HG03060 (cell line): ENCODE measurements around the gene TNNC1.

ENCODE experiments used
- ATAC-seq: cut with Tn5 transposase; IDR thresholded peaks from one replicate; pipeline ENCODE4 v1.9.1; 2021; ENCODE audit warnings: low read depth, moderate number of reproducible peaks; ENCODE audit not compliant: unreplicated experiment

TNNC1 gene

DNA sequence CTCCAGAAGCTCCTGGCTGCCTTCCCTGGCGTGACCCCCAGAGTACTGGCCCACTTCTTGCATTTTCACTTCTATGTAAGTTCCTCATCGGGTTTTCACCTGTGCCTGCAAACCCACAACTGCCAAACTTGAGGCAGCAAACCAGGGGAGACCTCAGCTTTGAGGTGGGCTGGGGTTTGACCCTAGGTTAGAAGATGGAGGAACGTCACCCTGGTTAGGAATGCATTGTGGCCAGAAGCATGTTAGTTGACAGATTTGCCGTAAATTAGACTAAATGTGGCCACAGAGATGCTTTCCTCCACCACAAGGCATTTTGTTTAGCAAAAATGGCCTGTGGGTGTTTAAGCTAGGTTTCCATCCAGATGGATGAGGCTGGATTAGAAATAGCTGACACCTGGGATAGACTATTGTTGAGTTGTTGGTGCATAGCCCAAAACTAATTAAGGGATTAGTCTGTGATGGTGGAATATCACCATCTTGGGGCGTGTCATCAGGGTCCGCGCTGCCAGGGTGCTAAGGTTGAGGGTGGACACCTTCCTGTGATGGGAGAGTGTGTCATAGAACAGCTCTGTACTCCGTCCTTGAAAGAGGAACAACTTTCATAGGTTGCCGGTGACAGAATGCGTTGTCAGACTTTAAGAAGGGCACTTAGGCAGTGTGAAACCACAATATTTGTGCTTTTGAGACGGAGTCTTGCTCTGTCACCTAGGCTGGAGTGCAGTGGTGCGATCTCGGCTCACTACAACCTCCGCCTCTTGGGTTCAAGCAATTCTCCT, 5.1 kb upstream of the TNNC1 start:
- ATAC-seq, result no peak

DNA sequence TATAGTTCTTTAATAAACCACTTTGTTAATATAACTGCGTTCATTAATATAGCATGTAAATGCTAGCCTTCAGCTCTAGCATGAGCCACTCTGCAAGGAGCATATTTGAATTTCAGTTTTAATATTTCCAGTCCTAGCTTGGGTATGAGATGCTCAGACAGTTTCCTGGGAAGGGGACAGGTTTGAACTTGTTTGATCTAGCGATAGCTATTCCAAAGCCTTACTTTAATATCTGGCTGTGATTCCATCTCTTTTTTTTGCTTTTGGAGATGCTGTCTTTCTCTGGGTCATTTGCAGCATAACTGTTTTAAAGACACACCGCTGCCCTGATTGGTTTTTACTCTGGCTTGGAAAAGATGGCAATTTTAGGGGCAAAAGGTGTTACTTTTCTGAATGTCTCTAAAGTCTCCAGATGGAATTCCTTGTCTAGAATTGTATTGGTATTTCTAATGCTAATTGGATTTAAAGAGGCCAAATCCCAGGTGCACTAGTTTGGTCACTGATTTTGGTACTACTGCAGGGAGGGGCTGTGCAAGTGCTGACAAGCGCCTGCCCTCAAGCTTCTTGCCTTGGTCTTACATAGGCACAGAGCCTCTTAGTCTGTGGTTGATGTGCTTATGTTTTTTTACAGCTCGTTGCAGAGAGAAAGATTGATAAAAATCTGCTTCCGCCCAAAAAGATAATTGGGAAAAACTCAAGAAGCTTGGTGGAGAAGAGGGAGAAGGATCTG, 4.4 kb upstream of the TNNC1 start:
- ATAC-seq, result no peak

DNA sequence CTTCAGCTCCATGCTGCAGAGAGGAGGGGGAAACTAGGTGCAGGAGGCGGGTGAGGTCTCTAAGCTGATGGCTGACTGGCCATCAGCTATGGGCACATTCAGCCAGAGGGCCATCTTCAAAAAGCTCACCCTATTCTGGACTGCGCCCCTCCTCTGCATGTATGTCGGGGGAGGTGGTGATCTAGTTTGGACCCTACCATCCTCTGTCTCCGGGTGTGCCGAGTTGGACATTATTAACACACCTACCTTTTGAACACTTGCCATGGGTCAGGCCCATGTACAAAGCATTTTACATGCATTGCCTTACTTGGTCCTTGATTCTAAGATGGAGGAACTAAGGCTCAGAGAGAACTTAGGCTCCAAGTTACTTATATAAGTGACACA, 3.0 kb upstream of the TNNC1 start:
- no peak for ATAC-seq

DNA sequence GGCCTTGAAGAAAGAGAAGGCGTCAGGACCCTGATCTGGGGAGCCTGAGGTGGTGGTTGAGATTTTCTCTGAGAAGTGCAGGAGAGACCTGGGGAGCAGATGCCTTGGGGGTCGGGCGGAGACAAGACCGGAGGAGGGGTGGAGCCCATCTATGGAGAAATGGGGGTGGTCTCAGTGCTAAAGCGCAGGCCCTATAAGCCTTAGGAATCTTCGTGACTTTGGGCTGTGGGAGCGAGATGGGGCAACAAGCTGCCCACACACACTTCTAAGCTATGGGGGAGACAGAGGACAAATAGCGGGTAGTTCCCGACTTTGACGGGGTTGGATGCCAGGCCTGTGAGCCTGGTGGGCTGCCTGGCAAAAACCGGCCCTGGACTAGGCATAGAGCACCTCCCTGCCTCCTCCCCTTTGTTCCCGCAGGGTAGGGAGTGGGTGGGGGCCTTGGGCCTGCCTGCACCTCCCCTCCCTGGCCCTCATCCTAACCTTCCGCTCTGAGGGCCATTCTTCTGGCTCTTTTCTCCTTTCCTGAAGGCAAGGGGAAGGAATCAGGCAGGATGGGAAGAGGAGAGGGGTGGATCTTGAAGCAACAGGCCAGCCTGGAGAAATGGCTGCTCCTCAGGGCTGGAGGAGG, 2.4 kb upstream of the TNNC1 start:
- ATAC-seq, result no peak

DNA sequence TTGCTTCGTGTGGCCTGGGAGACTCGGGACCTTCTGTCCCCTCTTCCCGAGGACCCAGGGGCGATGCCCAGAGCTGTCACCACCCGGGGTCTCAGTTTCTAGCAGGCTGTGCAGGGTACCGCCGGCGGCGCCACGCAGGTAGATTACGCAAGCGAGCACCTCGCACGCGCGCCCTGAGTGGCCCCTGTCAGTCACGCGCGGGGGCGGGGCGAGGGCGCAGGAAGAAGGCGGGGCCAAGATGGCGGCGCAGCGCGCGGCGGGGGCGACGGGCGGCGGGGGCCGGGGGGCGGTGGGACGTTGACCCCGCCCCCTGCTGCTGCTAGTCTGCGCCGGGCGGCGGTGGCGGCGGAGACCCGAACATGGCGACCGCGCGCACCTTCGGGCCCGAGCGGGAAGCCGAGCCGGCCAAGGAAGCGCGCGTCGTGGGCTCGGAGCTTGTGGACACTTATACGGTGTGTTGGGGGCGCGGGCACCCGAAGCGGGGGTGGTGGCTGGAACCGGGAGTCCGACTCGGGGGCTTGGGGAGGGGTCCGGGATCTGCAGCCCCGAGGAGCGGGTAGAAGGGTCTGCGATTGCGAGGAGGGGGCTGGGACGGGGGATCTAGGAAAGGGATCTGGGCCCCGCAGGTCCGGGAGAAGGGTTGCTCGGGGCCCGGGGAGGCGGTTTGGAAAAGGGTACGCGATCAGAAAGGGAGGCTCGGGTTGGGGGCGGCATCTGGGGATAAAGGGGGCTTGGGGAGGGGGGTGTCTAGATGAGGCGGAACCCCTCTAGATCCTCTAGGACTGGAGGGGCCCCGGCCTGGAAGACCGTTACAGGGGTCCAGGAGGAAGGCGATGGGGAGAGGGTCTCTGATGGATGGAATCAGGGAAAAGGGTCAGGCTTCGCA, 1.7 kb upstream of the TNNC1 start, which contains the start of gene NISCH:
TSS of gene NISCH (plus strand) at position 322 of the 886 bp plus-strand sequence. CDS start at position 360, 38 bp downstream.
- ATAC-seq, result peak; percentile 36

- ATAC-seq, result no peak
Measured at GRCh38 chr3:52454938-52455282, 1.1 kb upstream of the TNNC1 start.

DNA sequence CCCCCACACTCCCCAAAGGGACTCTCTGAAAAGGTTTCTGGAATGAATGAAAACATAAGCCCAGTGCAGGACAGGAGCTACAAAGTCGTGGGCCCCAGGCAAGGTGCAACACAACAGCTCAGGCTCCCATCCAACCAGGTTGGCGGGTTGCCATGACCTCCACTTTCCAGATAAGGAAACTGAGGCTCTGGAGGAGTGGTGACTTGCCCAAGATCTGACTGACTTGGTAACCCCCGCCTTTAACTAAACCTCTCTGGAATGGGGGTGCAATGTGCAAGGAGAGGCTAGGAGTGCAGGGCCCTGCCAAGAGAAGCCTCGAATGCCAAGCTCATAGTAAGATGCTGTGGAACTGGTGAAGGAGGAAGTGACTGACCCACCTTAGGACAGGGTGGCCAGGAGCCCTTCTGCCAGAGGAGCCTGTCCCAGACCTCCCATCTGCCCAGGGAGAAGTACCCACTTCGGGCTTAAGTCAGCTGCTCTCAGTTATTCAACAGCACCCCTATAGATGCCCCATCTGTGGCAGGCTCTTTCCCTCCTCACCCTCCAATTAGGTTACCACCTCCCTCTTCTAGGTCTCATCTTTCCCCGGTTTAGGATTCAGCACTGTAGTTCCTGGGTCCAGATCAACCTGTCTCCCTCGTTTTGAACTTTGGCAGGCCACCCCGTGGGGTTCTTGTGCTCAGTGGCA, 553 bp upstream of the TNNC1 start:
- no peak for ATAC-seq

DNA sequence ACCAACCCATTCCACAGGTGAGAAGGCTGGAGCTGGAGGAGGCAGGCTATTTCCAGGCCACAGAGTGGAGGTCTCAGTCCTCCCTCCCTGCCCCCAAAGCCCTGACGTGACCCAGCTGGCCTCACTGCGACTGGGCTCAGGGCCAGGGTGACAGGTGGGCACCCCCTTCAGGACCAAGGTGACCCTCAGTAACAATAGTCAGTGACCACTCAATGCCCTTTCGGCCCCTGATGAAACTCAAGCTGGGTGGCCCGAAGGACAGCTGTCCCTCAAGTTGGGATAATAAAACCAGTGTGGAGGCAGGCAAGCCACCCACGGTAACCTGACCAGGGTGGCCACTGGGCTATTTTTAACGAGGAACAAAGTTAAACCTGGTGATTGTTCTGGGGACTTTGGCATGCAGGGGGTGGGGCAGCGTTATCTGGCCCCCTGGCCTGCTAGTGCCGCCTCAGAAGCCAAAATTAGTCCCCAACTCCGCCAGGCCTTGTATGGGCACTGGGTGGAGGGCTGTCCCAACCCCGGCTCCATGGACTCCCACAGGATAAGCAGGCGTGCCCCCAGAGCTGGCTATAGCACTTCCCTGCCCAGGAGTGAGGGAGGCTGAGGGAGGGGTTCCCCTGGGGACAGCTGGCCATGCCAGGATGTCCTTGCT, 1.1 kb downstream of the TNNC1 start:
- ATAC-seq, result no peak

DNA sequence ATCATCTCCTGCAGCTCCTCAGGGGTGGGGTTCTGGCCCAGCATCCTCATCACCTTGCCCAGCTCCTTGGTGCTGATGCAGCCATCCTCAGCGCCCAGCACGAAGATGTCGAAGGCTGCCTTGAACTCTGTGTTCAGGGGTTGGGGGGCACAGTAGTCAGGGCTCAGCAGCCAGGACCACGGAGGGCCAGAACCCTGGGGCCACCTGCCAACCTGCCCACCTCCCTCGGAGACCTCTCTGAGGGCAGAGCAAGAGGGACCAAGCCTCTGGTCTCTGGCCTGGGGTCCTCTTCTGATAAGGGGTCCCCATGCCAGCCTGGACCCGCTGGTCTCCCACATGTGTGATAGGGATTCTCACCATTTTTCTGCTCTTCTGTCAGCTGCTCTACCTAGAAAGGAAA, 1.7 kb downstream of the TNNC1 start:
- no peak for ATAC-seq

DNA sequence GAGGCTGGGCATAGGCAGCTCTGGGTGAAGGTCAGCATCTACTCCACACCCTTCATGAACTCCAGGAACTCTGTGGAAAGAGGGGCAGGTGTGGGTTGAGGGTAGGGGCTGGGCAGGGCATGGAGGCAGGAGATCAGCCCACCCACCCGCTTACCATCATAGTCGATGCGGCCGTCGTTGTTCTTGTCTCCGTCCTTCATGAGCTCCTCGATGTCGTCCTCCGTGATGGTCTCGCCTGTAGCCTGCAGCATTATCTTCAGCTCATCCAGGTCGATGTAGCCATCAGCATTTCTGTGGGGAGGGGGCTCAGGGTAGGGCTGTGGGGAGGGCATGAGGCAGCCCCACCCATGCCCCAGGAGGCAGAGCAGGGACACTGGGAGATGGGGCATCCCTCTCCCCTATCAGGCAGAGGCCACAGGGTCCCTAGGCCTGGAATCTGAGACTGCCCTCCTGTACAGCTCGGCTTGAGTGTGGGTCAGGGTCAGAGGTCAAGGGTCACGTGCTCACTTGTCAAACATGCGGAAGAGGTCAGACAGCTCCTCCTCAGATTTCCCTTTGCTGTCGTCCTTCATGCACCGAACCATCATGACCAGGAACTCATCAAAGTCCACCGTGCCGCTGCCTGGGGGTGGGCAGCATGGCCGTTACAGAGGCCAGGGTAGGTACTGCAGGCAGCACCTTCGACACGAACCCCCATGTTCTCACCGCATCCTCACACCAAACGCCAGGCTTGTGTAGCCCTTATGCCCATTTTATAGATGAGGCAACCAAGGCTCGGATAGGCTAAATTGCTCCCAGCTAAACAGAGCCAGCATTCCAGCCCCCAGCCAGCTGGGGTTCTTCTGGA, 2.4 kb downstream of the TNNC1 start:
- no peak for ATAC-seq

GRCh38 chr3:52450489-52451236, 3.2 kb downstream of the TNNC1 start:
- no peak for ATAC-seq

- no peak for ATAC-seq
Measured at GRCh38 chr3:52447512-52448355, 6.1 kb downstream of the TNNC1 start.

GRCh38 chr3:52446631-52447511, 7.0 kb downstream of the TNNC1 start:
- ATAC-seq, result no peak

DNA sequence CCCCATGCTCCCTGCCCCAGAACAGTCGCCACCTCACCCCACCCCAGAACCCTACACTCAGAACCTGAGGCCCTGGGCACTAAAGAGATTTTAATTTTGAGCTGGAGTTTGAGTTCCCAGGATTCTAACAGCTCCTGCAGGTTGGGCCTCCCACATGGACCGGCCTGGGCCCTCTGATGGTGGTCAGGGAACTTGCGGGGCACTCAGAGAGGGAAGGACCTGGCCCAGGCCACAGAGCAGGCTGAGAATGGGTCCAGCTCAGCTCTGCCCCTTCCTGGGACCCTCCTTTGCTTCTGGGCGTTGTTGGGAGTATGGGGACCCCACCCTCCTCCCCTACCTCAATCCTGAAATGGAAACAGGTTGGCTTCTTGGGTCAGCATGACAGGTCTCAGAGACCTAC, 7.8 kb downstream of the TNNC1 start:
- no peak for ATAC-seq

DNA sequence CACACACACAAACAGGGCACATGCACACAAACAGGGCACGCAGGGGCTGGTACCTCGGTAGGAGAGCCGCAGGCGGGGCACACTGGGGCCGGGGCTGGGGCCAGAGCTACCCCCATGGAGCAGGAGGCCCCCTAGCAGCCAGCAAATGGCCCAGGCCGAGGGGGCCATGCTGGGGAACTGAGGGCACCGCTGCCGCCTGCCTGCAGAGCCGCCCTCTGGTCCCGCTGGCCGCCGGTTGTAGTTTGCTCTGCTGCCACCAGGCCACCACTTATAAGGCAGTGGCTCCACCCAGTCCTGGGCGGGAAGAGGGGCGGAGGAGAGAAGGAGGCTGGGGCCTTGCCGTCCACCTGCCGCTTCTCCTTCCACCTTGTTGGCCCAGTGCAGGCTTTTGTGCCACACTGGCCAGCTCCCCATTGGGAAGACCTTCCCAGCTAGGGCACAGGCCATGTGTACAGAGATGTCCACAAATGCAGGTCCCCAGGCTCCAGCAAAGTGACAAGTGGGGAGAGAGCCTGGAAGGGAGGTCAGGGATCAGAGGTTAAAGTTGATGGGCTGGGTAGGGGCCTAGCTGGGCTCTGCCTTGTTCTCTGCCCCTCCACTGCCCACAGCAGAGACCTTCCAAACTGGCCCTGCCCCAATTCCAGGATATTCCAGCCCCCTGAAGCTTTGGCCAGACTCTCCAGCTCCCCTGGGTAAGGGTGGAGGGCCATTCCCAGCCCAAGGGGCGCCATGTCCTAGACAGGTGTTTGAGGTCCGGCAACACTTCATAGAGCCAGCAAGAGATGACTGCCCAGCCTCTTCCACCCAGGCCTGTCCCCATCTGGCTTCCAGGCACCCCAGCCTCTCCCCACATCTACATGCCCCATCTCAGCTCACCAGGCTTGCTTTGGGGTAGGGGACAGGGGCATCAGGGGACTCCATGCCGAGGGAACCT, 8.7 kb downstream of the TNNC1 start, which contains the start of gene SEMA3G:
TSS of gene SEMA3G (minus strand) at position 244 of the 934 bp plus-strand sequence. CDS start at position 168, 76 bp downstream.
- no peak for ATAC-seq
